ENCODE results near the gene NAV1.
"Not testable (repeated sequence)": the region's sequence is repeated elsewhere in the genome, so short reads cannot be mapped to it uniquely, and the experiment has no call there.

The NAV1 gene

GRCh38 chr1:201538612-201539551, at the start of gene NAV1:
TSS of gene NAV1 (plus strand) at chr1:201539127. CDS start at chr1:201622885, 83,758 bp downstream.
- DNase-seq = no peak

- no peak for DNase-seq
Measured at GRCh38 chr1:201489643-201490261, 49.2 kb upstream of the NAV1 start.

GRCh38 chr1:201490708-201491131, 48.2 kb upstream of the NAV1 start:
- no peak for DNase-seq

- DNase-seq = no peak
Measured at GRCh38 chr1:201491896-201492511, 46.9 kb upstream of the NAV1 start.

GRCh38 chr1:201493026-201493656, 45.8 kb upstream of the NAV1 start:
- DNase-seq = not testable (repeated sequence)

GRCh38 chr1:201493757-201494617, 44.9 kb upstream of the NAV1 start:
- no peak for DNase-seq

GRCh38 chr1:201495551-201496295, 43.2 kb upstream of the NAV1 start:
- DNase-seq = no peak

GRCh38 chr1:201496296-201496690, 42.6 kb upstream of the NAV1 start:
- DNase-seq = no peak

GRCh38 chr1:201497935-201498509, 40.9 kb upstream of the NAV1 start:
- no peak for DNase-seq

GRCh38 chr1:201498621-201499020, 40.3 kb upstream of the NAV1 start:
- no peak for DNase-seq

GRCh38 chr1:201499191-201499590, 39.7 kb upstream of the NAV1 start:
- no peak for DNase-seq

- DNase-seq = no peak
Measured at GRCh38 chr1:201499795-201500669, 38.9 kb upstream of the NAV1 start.

- DNase-seq = no peak
Measured at GRCh38 chr1:201500670-201501120, 38.2 kb upstream of the NAV1 start.

GRCh38 chr1:201501144-201501543, 37.8 kb upstream of the NAV1 start:
- no peak for DNase-seq

- DNase-seq = peak; percentile 81
Measured at GRCh38 chr1:201501812-201502510, 37.0 kb upstream of the NAV1 start.

GRCh38 chr1:201502511-201502857, 36.4 kb upstream of the NAV1 start:
- no peak for DNase-seq

GRCh38 chr1:201503397-201504176, 35.3 kb upstream of the NAV1 start:
- no peak for DNase-seq

- DNase-seq = no peak
Measured at GRCh38 chr1:201504179-201504631, 34.7 kb upstream of the NAV1 start.

Data from NCI-H2029 treated with DMSO at 0.1 percent for 48 hours (cell line).